ENCODE data around the gene ORM1.

DNA sequence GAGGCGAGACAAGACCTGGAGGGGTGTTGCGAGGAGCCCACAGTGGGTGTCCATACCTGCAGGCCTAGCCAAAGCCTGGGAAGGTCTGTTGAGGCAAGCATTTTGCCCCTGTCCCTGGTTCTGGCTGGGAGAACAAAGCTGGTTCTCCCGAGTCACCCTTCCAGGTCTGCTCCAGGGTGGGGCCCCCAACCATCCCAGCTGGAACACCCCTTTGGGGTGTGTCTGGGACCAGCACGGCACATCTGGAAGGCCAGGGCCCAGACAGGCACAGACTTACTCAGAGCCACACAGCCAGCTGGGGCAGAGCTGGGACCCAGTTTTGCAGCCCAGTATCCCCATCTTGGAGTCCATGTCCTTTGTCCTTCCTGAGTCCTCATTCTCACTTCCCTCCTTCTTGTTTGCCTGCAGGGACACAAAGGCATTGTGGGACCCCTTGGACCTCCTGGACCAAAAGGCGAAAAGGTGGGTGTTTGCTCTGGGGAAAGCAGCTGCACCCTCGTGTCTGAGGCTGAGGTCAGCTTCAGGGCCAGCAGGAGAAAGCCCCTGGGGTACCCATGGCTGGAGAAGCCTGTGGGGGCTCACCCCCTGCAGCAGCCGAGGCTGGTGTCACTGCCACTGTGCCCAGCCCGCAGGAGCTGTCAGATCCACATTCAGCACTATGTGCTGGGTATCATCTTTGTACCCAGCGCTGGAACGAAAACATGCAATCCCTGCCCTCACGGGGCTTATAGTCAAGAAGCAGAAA, 38.4 kb upstream of the ORM1 start:
- TF ChIP-seq, protein P1, sequence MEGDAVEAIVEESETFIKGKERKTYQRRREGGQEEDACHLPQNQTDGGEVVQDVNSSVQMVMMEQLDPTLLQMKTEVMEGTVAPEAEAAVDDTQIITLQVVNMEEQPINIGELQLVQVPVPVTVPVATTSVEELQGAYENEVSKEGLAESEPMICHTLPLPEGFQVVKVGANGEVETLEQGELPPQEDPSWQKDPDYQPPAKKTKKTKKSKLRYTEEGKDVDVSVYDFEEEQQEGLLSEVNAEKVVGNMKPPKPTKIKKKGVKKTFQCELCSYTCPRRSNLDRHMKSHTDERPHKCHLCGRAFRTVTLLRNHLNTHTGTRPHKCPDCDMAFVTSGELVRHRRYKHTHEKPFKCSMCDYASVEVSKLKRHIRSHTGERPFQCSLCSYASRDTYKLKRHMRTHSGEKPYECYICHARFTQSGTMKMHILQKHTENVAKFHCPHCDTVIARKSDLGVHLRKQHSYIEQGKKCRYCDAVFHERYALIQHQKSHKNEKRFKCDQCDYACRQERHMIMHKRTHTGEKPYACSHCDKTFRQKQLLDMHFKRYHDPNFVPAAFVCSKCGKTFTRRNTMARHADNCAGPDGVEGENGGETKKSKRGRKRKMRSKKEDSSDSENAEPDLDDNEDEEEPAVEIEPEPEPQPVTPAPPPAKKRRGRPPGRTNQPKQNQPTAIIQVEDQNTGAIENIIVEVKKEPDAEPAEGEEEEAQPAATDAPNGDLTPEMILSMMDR (IDR thresholded peaks at IDR 0.05; ENCODE audit: insufficient read depth, low read length), result no peak
- no peak for TF ChIP-seq POLR2AphosphoS5 (IDR thresholded peaks at IDR 0.05; ENCODE audit: low read depth)
- TF ChIP-seq, protein P2, sequence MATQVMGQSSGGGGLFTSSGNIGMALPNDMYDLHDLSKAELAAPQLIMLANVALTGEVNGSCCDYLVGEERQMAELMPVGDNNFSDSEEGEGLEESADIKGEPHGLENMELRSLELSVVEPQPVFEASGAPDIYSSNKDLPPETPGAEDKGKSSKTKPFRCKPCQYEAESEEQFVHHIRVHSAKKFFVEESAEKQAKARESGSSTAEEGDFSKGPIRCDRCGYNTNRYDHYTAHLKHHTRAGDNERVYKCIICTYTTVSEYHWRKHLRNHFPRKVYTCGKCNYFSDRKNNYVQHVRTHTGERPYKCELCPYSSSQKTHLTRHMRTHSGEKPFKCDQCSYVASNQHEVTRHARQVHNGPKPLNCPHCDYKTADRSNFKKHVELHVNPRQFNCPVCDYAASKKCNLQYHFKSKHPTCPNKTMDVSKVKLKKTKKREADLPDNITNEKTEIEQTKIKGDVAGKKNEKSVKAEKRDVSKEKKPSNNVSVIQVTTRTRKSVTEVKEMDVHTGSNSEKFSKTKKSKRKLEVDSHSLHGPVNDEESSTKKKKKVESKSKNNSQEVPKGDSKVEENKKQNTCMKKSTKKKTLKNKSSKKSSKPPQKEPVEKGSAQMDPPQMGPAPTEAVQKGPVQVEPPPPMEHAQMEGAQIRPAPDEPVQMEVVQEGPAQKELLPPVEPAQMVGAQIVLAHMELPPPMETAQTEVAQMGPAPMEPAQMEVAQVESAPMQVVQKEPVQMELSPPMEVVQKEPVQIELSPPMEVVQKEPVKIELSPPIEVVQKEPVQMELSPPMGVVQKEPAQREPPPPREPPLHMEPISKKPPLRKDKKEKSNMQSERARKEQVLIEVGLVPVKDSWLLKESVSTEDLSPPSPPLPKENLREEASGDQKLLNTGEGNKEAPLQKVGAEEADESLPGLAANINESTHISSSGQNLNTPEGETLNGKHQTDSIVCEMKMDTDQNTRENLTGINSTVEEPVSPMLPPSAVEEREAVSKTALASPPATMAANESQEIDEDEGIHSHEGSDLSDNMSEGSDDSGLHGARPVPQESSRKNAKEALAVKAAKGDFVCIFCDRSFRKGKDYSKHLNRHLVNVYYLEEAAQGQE (IDR thresholded peaks at IDR 0.05; ENCODE audit: insufficient replicate concordance, low read depth), result no peak

Data from HL-60 (cell line).